Neural cell (in vitro differentiated cells): ENCODE results near the gene CCN2. TPM values are rescaled to one million over a fixed set of nuclear protein-coding genes. Genes with fewer than 3 reads are reported as not detected.

ENCODE experiments used
- H2AFZ ChIP-seq: fragments of 200-600, 300-800 bp; sonication (generic), shearing (Covaris generic); 2 replicates; pipeline ENCODE4 v1.6.0; 2014; ENCODE audit warnings: low read depth, mild to moderate bottlenecking, antibody characterized with exemption, low read length, moderate library complexity
- H3F3A ChIP-seq: fragments of 200-600 bp; shearing (Covaris generic); 2 replicates; pipeline ENCODE4 v1.6.1; 2016; ENCODE audit warnings: mild to moderate bottlenecking, moderate library complexity, mixed read lengths, antibody characterized with exemption, low read length; ENCODE audit not compliant: insufficient read depth, poor library complexity, severe bottlenecking
- H3K27ac ChIP-seq: fragments of 200-600, 300-800 bp; sonication (generic), shearing (Covaris generic); 2 replicates; pipeline ENCODE4 v1.5.1; 2014; ENCODE audit warnings: mild to moderate bottlenecking, low read length, moderate library complexity
- H3K27me3 ChIP-seq: fragments of 300-800, 200-600 bp; sonication (generic), shearing (Covaris generic); 2 replicates; pipeline ENCODE4 v1.6.0; 2014; ENCODE audit warnings: mild to moderate bottlenecking, low read depth, low read length, moderate library complexity; ENCODE audit not compliant: insufficient read depth
- H3K36me3 ChIP-seq: fragments of 300-800, 200-600 bp; sonication (generic), shearing (Covaris generic); 2 replicates; pipeline ENCODE4 v1.5.1; 2014; ENCODE audit warnings: mild to moderate bottlenecking, antibody characterized with exemption, low read length, moderate library complexity; ENCODE audit not compliant: insufficient read depth
- H3K4me2 ChIP-seq: fragments of 300-800, 200-600 bp; sonication (generic), shearing (Covaris generic); 2 replicates; pipeline ENCODE4 v1.6.0; 2014; ENCODE audit warnings: mild to moderate bottlenecking, low read length
- H3K4me3 ChIP-seq: fragments of 300-800, 200-600 bp; sonication (generic), shearing (Covaris generic); 2 replicates; pipeline ENCODE4 v1.5.1; 2014; ENCODE audit warnings: mild to moderate bottlenecking, low read length, moderate library complexity
- H3K79me2 ChIP-seq: fragments of 200-600 bp; shearing (Covaris generic); replicated peaks from 2 replicates; pipeline ENCODE4 v1.6.0; 2014; ENCODE audit warnings: mild to moderate bottlenecking, low read length, moderate library complexity; ENCODE audit not compliant: insufficient read depth
- H3K9ac ChIP-seq: fragments of 300-800, 200-600 bp; sonication (generic), shearing (Covaris generic); 2 replicates; pipeline ENCODE4 v1.6.1; 2016; ENCODE audit warnings: mild to moderate bottlenecking, low read length, mixed read lengths
- H3K9me2 ChIP-seq: fragments of 200-600 bp; shearing (Covaris generic); 2 replicates; pipeline ENCODE4 v1.6.1; 2016; ENCODE audit warnings: mild to moderate bottlenecking, low read length, mixed read lengths; ENCODE audit not compliant: insufficient read depth
- H3K9me3 ChIP-seq: fragments of 200-600, 300-800 bp; sonication (generic), shearing (Covaris generic); 2 replicates; pipeline ENCODE4 v1.6.1; 2016; ENCODE audit warnings: mild to moderate bottlenecking, mixed run types, low read length, moderate library complexity, mixed read lengths
- H4K20me1 ChIP-seq: fragments of 200-600 bp; shearing (Covaris generic); 2 replicates; pipeline ENCODE4 v1.6.1; 2016; ENCODE audit warnings: mild to moderate bottlenecking, mixed run types; ENCODE audit not compliant: insufficient read depth
- EZH2 ChIP-seq: fragments of 200-600, 300-800 bp; shearing (Covaris generic), sonication (generic); IDR thresholded peaks from 2 replicates; pipeline ENCODE4 v1.6.1; 2014; ENCODE audit warnings: antibody characterized with exemption, low read length, borderline replicate concordance, mild to moderate bottlenecking; ENCODE audit not compliant: insufficient read depth, poor library complexity, severe bottlenecking
- MXI1 ChIP-seq: fragments of 450-650 bp; conservative IDR thresholded peaks from 2 replicates; pipeline ENCODE4 v1.6.1; 2014; ENCODE audit warnings: antibody characterized with exemption, mild to moderate bottlenecking; ENCODE audit not compliant: poor library complexity, severe bottlenecking
- POLR2AphosphoS5 ChIP-seq: IDR thresholded peaks from 2 replicates; pipeline ENCODE4 v1.6.1; 2012
- RAD21 ChIP-seq: fragments of 450-650 bp; conservative IDR thresholded peaks from 2 replicates; pipeline ENCODE4 v1.6.1; 2014; ENCODE audit warnings: antibody characterized with exemption, mild to moderate bottlenecking, moderate library complexity
- SMC3 ChIP-seq: fragments of 450-650 bp; conservative IDR thresholded peaks from 2 replicates; pipeline ENCODE4 v1.6.1; 2014; ENCODE audit warnings: antibody characterized with exemption, mild to moderate bottlenecking, moderate library complexity; ENCODE audit not compliant: poor library complexity
- TAF1 ChIP-seq: IDR thresholded peaks from 2 replicates; pipeline ENCODE4 v1.6.1; 2012; ENCODE audit warnings: low read depth
- polyA plus RNA-seq: library from polyadenylated mRNA; depleted of rRNA; stranded (reverse); fragments of >200 nt; gene quantifications from 2 replicates; pipeline ENCODE4 v1.2.3, GENCODE V29; 2014
- TF ChIP-seq, protein P1 (sequence below): fragments of 450-650 bp; IDR thresholded peaks from 2 replicates; pipeline ENCODE4 v1.5.1; 2014; ENCODE audit warnings: antibody characterized with exemption, mild to moderate bottlenecking, moderate library complexity; ENCODE audit not compliant: poor library complexity, severe bottlenecking

CCN2 gene
- polyA plus RNA-seq, 1 donor from 2014 or later, result 1.5 TPM

DNA sequence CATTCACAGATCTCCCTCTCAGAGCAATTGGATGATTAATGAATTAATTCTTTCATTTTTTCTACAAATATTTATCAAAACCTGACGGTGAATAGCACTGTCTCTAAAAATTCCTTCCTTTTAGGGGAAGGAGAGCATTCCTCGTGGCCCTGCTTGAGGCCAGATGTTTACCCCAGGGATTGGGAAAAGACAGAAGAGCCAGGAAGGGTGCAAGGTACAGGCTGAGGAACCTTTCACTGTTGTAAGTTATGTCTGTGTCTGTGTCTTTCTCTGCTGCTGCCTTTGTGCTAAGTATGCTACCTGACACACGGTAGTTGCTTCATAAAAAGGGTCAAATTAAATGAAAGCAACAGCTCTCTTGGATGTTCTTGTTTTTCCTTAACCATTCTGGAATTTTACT, 27.4 kb upstream of the CCN2 start:
- no peaks in the 10 kb centered on the region for H3K36me3 ChIP-seq

DNA sequence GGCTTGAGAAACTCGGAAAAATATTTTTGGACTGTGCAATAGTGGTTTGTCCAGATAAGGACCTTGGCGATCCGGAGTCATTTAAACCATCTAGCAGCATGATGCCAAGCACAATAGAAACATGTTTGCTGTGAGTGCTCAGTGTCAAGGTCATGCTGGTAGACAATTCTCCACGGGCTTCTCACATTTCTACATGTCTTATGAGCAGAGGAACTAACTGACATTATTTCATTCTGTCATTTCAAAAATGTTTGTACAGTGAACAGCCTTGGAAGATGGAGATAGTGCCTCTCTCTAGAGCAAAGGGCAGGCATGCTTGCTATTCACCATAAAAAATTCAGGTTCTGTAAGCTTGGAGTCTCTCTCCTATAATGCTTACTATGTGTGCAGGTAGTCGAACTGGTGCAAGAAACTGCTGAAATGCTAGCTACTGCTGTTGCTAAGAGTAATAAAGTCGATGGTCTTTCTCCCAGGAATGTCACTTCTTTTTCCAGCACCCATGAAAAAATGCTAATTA, 25.4 kb upstream of the CCN2 start:
- H3K4me2 ChIP-seq, result no peak overlapping the region
- H3F3A ChIP-seq, result no peaks in the 10 kb centered on the region
- no peaks in the 10 kb centered on the region for H3K36me3 ChIP-seq
- no peaks in the 10 kb centered on the region for H3K27me3 ChIP-seq
- no peak for TF ChIP-seq SMC3
- TF ChIP-seq POLR2AphosphoS5, result no peak
- TF ChIP-seq RAD21, result no peak
- H3K9ac ChIP-seq, result no peak overlapping the region
- H3K79me2 ChIP-seq, result no peaks in the 10 kb centered on the region
- no peak overlapping the region for H3K4me3 ChIP-seq
- no peaks in the 10 kb centered on the region for H3K9me2 ChIP-seq
- no peaks in the 10 kb centered on the region for H4K20me1 ChIP-seq
- H3K27ac ChIP-seq, result no peak overlapping the region
- H2AFZ ChIP-seq, result no peak overlapping the region
- no peaks in the 10 kb centered on the region for H3K9me3 ChIP-seq

More for the DNA sequence above, 27.4 kb upstream of the CCN2 start:
- Histone ChIP-seq H3F3A (no peaks in the 10 kb centered on the region), H3K27me3 (no peaks in the 10 kb centered on the region), H2AFZ (no peak overlapping the region), H3K9me2 (no peaks in the 10 kb centered on the region), H3K4me2 (no peak overlapping the region), H3K4me3 (no peak overlapping the region), H4K20me1 (no peaks in the 10 kb centered on the region), H3K9me3 (no peaks in the 10 kb centered on the region), H3K9ac (no peak overlapping the region), H3K27ac (no peak overlapping the region), H3K79me2 (no peaks in the 10 kb centered on the region)
- TF ChIP-seq, protein P1, sequence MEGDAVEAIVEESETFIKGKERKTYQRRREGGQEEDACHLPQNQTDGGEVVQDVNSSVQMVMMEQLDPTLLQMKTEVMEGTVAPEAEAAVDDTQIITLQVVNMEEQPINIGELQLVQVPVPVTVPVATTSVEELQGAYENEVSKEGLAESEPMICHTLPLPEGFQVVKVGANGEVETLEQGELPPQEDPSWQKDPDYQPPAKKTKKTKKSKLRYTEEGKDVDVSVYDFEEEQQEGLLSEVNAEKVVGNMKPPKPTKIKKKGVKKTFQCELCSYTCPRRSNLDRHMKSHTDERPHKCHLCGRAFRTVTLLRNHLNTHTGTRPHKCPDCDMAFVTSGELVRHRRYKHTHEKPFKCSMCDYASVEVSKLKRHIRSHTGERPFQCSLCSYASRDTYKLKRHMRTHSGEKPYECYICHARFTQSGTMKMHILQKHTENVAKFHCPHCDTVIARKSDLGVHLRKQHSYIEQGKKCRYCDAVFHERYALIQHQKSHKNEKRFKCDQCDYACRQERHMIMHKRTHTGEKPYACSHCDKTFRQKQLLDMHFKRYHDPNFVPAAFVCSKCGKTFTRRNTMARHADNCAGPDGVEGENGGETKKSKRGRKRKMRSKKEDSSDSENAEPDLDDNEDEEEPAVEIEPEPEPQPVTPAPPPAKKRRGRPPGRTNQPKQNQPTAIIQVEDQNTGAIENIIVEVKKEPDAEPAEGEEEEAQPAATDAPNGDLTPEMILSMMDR, result no peak
- TF ChIP-seq EZH2 (no peak), RAD21 (no peak)

DNA sequence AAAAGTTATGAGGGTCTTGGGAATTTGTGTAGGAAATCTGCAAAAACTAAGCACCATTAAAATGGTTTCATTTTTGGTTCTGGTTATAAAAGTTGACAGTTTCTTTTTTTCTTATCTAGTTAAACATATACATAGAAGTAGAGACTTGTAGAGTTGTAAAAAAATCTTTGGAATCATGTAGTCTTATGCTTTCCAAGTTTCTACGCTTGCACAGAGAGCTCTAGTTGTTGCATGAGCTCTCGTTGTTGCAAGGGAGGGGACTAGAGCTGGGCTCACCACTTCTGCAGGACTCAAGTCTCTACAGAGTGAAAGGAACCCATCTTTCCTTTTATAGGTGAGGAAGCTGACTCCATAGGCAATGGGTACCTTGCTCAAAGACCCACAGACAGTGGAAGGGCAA, 21.6 kb upstream of the CCN2 start:
- Histone ChIP-seq H3K9me2 (no peaks in the 10 kb centered on the region), H3K9me3 (no peaks in the 10 kb centered on the region), H4K20me1 (no peaks in the 10 kb centered on the region), H3K27me3 (no peaks in the 10 kb centered on the region), H3K79me2 (no peaks in the 10 kb centered on the region), H3K4me2 (no peak overlapping the region), H3F3A (no peaks in the 10 kb centered on the region), H3K36me3 (no peaks in the 10 kb centered on the region), H3K27ac (no peak overlapping the region), H2AFZ (no peak overlapping the region), H3K9ac (no peak overlapping the region), H3K4me3 (no peak overlapping the region)
- no peak for TF ChIP-seq RAD21
- no peak for TF ChIP-seq SMC3
- TF ChIP-seq, protein P1, result no peak
- TF ChIP-seq MXI1, result no peak
- no peak for TF ChIP-seq POLR2AphosphoS5
- no peak for TF ChIP-seq EZH2
- no peak for TF ChIP-seq TAF1
